ENCODE results near the gene RNF19B.

The RNF19B gene

GRCh38 chr1:32899586-32900296 is 64.9 kb downstream of the RNF19B start:
- no peak for DNase-seq

GRCh38 chr1:32898958-32899357 is 65.7 kb downstream of the RNF19B start:
- no peak for DNase-seq

GRCh38 chr1:32898056-32898455 is 66.6 kb downstream of the RNF19B start:
- DNase-seq, result no peak

GRCh38 chr1:32897082-32898049 is 67.2 kb downstream of the RNF19B start:
- DNase-seq, result no peak

- no peak for DNase-seq
Observed at GRCh38 chr1:32896451-32896850, 68.2 kb downstream of the RNF19B start.

GRCh38 chr1:32895325-32896215 is 69.0 kb downstream of the RNF19B start:
- no peak for DNase-seq

- DNase-seq, result no peak
Observed at GRCh38 chr1:32894681-32895080, 69.9 kb downstream of the RNF19B start.

- DNase-seq, result no peak
Observed at GRCh38 chr1:32894019-32894600, 70.5 kb downstream of the RNF19B start.

GRCh38 chr1:32893198-32894018 is 71.2 kb downstream of the RNF19B start:
- DNase-seq, result no peak

GRCh38 chr1:32892368-32893197 is 72.0 kb downstream of the RNF19B start:
- peak; percentile 47 for DNase-seq

- DNase-seq, result no peak
Observed at GRCh38 chr1:32891630-32892029, 73.0 kb downstream of the RNF19B start.

GRCh38 chr1:32891241-32891570 is 73.4 kb downstream of the RNF19B start:
- DNase-seq, result no peak

- DNase-seq, result no peak
Observed at GRCh38 chr1:32890516-32891240, 73.9 kb downstream of the RNF19B start.

- no peak for DNase-seq
Observed at GRCh38 chr1:32889731-32890278, 74.8 kb downstream of the RNF19B start.

GRCh38 chr1:32888677-32889420 is 75.8 kb downstream of the RNF19B start:
- no peak for DNase-seq

- DNase-seq, result no peak
Observed at GRCh38 chr1:32888134-32888533, 76.5 kb downstream of the RNF19B start.

GRCh38 chr1:32887623-32888022 is 77.0 kb downstream of the RNF19B start:
- no peak for DNase-seq

- DNase-seq, result no peak
Observed at GRCh38 chr1:32886828-32887414, 77.7 kb downstream of the RNF19B start.
